ENCODE results near the gene WNK2. TPM values are rescaled to one million over a fixed set of nuclear protein-coding genes. Genes with fewer than 3 reads are reported as not detected.

Gene WNK2
- total RNA-seq, 2 donors from 2014 or later = 2.6 to 3.8 TPM

- Mint-ChIP-seq H3K36me3 (peaks cover 8% of the 10 kb centered on the region in 2 donors), H3K27ac (no peak overlapping the region), H3K9me3 (peaks cover 5 to 7% of the 10 kb centered on the region in 2 donors)
- ATAC-seq = no peak
- DNase-seq (ENCODE audit: low spot score in 2 of 2) = no peak
These were observed 33.8 kb downstream of the WNK2 start for GRCh38 chr9:93217706-93218105.

DNA sequence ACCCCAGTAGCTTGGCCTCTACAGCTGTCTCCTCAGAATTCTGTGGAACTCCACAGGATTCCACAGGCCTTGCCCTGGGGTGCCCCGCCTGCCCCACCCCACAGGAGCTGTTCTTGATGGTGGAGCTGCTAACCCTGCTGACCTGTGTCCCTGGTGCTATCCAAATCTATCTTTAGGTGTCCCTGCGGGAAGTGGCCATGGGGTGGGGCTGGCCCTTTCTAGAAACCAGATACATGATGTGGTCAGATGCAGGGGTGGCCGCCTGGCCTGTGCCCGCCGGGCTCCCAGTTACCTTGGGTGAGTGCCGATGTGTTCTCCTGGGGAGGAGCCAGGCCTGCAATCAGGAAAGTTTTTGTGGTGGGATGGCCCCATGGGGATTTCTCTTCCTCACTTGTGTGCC, 34.2 kb downstream of the WNK2 start:
- H3K9me3 Mint-ChIP-seq = peaks cover 5 to 7% of the 10 kb centered on the region in 2 donors
- DNase-seq (ENCODE audit: low spot score in 2 of 2) (no peak), ATAC-seq (no peak)
- peaks cover 8% of the 10 kb centered on the region in 2 donors for H3K36me3 Mint-ChIP-seq
- no peak overlapping the region for H3K27ac Mint-ChIP-seq

DNA sequence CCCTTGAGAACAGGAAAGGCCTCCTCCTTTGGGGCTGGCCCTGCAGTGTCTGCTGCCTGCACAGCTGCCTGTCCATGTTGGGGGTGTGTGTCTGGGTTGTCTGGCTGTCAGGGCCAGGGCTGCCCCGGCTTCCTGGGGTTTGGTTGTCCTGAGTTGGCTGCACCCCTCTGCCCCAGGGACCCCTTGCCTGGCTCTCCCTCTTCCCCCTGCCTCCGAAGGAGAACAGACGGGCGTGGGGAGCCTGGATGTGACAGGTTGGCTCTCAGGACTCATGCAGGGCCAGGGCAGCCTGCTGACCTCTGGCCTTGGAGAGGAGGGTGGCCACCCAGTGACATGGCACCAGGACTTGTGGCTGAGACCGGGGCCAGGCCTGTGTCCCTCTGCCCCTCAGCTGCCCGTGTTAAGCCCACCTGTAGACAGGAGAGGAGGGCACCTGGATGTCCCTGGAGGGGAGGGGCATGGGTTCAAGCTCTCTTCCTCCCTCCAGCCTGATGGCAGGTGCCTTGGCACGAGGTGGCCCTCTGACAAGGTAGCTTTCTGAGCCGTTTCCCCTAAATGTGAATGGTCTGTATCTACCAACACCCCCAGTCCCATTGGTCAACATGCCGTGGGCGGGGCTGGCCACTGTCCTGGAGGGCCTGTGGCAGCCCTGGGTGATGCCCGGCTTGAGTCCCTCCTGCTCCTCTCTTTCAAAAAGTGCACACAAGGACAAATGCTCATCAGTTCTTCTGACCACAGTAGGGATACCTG, 34.9 kb downstream of the WNK2 start:
- Mint-ChIP-seq H3K9me3 (peaks cover 5 to 7% of the 10 kb centered on the region in 2 donors), H3K27ac (no peak overlapping the region), H3K36me3 (peaks cover 8% of the 10 kb centered on the region in 2 donors)
- no peak for ATAC-seq
- DNase-seq (ENCODE audit: low spot score in 2 of 2) = no peak

GRCh38 chr9:93219692-93220091, 35.8 kb downstream of the WNK2 start:
- peaks cover 5 to 7% of the 10 kb centered on the region in 2 donors for H3K9me3 Mint-ChIP-seq
- H3K27ac Mint-ChIP-seq = no peak overlapping the region
- DNase-seq (ENCODE audit: low spot score in 2 of 2) = no peak
- peaks cover 8% of the 10 kb centered on the region in 2 donors for H3K36me3 Mint-ChIP-seq
- no peak for ATAC-seq

DNA sequence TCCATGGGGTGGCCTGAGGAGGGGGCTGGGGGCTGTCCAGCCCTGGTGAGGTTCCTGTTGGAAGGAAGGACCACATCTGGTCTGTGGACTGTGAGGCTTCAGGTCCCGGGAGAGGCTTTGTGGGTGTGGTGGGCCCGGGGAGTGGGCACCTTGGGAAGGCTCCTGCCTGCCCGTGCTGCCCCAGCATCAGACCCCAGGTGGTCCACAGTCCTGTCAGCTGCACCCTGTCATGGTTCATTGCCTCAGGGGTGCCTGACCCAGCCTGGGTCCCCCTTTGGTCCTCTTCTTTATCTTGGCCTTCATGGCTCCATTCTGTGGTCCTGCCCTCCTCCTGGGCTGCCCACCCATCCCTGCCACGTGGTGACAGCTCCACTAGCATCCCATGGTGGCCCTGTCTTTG, 36.7 kb downstream of the WNK2 start:
- Mint-ChIP-seq H3K27ac (no peak overlapping the region), H3K9me3 (peaks cover 3% of the 10 kb centered on the region in 2 donors), H3K36me3 (peaks cover 4 to 5% of the 10 kb centered on the region in 2 donors)
- DNase-seq (ENCODE audit: low spot score in 2 of 2) = no peak
- no peak for ATAC-seq

DNA sequence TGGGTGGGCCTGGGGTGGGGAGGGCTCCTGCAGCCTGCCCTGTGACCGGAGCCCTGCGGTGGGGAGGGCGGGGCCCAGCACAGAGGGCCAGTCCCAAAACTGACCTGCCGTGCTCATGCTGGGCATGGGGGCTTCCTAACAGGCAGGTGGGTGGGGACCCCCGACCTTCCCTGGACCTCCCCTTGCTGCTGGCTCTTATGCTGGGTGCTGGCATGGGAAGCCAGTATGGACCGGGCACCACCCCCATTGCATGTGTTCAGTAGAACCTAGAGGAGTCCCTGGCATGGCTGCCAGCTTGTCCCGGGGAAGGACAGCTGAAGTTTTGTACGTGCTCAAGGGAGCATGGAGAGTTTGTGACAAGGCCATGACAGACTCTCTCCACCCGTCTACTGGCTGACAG, 37.1 kb downstream of the WNK2 start:
- ATAC-seq (no peak), DNase-seq (ENCODE audit: low spot score in 2 of 2) (no peak)
- Mint-ChIP-seq H3K9me3 (no peaks in the 10 kb centered on the region), H3K27ac (no peak overlapping the region), H3K36me3 (peaks cover 0 to 1% of the 10 kb centered on the region in 2 donors)

- Mint-ChIP-seq H3K27ac (no peak overlapping the region), H3K36me3 (no peaks in the 10 kb centered on the region), H3K9me3 (no peaks in the 10 kb centered on the region)
- ATAC-seq = no peak
- DNase-seq (ENCODE audit: low spot score in 2 of 2) = no peak
These were observed 38.9 kb downstream of the WNK2 start for GRCh38 chr9:93222890-93223259.

DNA sequence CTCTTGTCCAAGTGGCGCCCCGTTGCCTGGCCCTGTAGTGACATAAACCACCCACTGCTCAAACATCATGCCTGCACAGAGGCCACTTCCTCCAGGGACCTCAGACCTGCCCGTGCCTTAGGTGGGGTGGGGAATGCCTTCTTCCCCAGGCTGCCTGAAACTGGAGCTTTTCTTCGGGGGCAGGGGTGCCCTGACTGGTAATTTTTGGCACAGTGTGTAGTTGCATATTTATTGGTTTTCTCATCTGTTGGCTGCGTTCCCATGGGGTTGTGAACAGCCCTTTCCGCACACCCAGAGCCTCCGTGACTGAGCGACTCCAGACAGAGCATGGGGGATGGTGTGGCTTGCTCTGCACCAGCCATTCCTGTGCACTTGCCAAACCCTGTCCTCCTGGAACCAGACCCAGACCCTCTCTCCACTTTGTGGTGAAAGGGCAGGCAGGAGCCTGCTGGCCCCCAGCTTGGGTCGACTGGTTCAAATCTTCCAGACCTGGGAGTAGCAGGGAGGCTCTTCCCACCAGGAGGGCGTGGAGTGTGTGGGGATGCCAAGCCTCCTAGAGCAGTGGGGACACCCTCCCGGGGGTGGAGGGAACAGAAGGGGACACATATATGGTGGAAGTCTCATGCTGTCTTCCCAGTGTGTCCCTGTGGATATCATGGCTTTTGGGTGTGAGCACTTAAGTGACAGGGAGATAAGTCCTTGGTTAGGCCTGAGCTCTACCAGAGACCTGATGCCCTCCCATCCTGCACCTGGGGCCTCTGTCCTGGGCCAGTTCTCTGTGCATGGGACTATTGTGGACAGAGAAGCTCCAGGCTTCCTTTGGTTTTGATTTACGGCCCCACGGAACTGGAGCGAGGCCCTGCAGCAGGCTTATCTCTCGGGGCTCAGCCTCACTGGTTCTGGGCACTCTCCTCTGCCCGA, 39.6 kb downstream of the WNK2 start:
- no peaks in the 10 kb centered on the region for H3K9me3 Mint-ChIP-seq
- no peak for DNase-seq (ENCODE audit: low spot score in 2 of 2)
- no peak overlapping the region for H3K27ac Mint-ChIP-seq
- no peak for ATAC-seq
- no peaks in the 10 kb centered on the region for H3K36me3 Mint-ChIP-seq

GRCh38 chr9:93224591-93224990, 40.7 kb downstream of the WNK2 start:
- DNase-seq (ENCODE audit: low spot score in 2 of 2) (no peak), ATAC-seq (no peak)
- no peaks in the 10 kb centered on the region for H3K36me3 Mint-ChIP-seq
- H3K9me3 Mint-ChIP-seq = no peaks in the 10 kb centered on the region
- no peak overlapping the region for H3K27ac Mint-ChIP-seq

GRCh38 chr9:93225417-93225816, 41.5 kb downstream of the WNK2 start:
- Mint-ChIP-seq H3K27ac (no peak overlapping the region), H3K36me3 (no peaks in the 10 kb centered on the region), H3K9me3 (no peaks in the 10 kb centered on the region)
- DNase-seq (ENCODE audit: low spot score in 2 of 2) (no peak), ATAC-seq (no peak)

GRCh38 chr9:93225892-93226291, 42.0 kb downstream of the WNK2 start:
- ATAC-seq = no peak
- DNase-seq (ENCODE audit: low spot score in 2 of 2) = no peak
- Mint-ChIP-seq H3K36me3 (no peaks in the 10 kb centered on the region), H3K27ac (no peak overlapping the region), H3K9me3 (no peaks in the 10 kb centered on the region)

GRCh38 chr9:93226819-93227218, 42.9 kb downstream of the WNK2 start:
- Mint-ChIP-seq H3K27ac (no peak overlapping the region), H3K9me3 (no peaks in the 10 kb centered on the region), H3K36me3 (no peaks in the 10 kb centered on the region)
- no peak for DNase-seq (ENCODE audit: low spot score in 2 of 2)
- no peak for ATAC-seq

DNA sequence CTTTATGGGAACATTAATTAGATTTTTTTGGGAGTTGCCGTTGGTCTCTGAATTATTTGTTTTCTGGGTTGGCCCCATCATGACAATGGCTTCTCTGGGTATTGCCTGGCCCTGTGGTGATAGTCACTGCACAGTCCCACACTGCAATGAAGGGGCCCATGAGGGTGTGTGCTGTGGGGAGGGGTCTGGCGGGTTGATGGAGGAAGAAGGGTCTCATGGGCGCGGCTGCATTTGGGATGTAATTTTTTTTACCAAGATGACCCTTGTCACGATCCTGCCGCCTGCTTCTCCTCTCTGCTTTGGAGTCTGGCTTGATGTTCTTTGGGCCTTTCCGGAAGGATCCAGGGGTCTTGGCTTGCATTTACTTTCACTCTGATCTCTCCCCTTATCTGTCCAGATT, 44.1 kb downstream of the WNK2 start:
- Mint-ChIP-seq H3K36me3 (no peaks in the 10 kb centered on the region), H3K9me3 (no peaks in the 10 kb centered on the region), H3K27ac (no peak overlapping the region)
- DNase-seq (ENCODE audit: low spot score in 2 of 2) (no peak), ATAC-seq (no peak)

GRCh38 chr9:93228453-93228852, 44.5 kb downstream of the WNK2 start:
- ATAC-seq = no peak
- Mint-ChIP-seq H3K36me3 (no peaks in the 10 kb centered on the region), H3K9me3 (no peaks in the 10 kb centered on the region), H3K27ac (no peak overlapping the region)
- no peak for DNase-seq (ENCODE audit: low spot score in 2 of 2)

DNA sequence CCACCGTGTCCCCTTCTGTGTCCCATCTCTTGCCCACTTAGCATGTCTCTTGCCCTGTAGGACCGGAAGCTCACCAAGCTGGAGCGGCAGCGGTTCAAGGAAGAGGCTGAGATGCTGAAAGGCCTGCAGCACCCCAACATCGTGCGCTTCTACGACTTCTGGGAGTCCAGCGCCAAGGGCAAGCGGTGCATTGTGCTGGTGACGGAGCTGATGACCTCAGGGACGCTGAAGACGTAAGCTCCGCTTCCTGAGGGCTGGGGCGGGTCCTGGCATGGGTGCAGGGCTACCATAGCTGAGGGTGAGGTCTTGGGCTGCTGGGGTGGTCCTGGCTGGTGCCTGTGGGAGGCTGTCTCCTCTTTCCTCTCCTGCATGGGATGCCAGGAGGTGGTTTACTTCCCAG, 45.7 kb downstream of the WNK2 start:
- ATAC-seq (no peak), DNase-seq (ENCODE audit: low spot score in 2 of 2) (no peak)
- Mint-ChIP-seq H3K9me3 (no peaks in the 10 kb centered on the region), H3K27ac (no peak overlapping the region), H3K36me3 (no peaks in the 10 kb centered on the region)

GRCh38 chr9:93230185-93230584, 46.2 kb downstream of the WNK2 start:
- Mint-ChIP-seq H3K9me3 (no peaks in the 10 kb centered on the region), H3K36me3 (no peaks in the 10 kb centered on the region), H3K27ac (no peak overlapping the region)
- ATAC-seq (no peak), DNase-seq (ENCODE audit: low spot score in 2 of 2) (no peak)

DNA sequence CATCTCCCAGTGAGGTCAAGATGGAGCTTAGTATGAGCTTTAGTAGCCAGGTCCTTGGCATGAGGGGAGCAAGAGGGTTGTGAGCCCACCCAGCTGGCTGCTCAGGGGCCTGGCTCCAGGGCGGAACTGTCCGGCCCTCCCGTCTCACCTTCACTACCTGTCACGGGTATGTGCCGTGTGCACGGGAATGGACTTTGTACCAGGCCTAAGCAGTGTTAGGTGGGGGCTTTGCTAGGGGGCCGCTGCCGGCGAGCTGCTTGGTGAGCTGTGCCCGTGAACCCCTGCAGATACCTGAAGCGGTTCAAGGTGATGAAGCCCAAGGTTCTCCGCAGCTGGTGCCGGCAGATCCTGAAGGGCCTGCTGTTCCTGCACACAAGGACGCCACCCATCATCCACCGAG, 46.7 kb downstream of the WNK2 start:
- Mint-ChIP-seq H3K9me3 (no peaks in the 10 kb centered on the region), H3K36me3 (no peaks in the 10 kb centered on the region), H3K27ac (no peak overlapping the region)
- no peak for DNase-seq (ENCODE audit: low spot score in 2 of 2)
- no peak for ATAC-seq
